ENCODE results near the gene KLHL18.
"Not testable (repeated sequence)": the region's sequence is repeated elsewhere in the genome, so short reads cannot be mapped to it uniquely, and the experiment has no call there.

The KLHL18 gene

GRCh38 chr3:47359323-47359722 is 76.6 kb downstream of the KLHL18 start:
- in situ Hi-C loops (cut with MboI; ENCODE audit: low sequenced_read_pairs) = no loop called here

GRCh38 chr3:47360110-47360517 is 77.4 kb downstream of the KLHL18 start:
- in situ Hi-C loops (cut with MboI; ENCODE audit: low sequenced_read_pairs) = not testable (repeated sequence)

GRCh38 chr3:47362701-47363100 is 80.0 kb downstream of the KLHL18 start:
- in situ Hi-C loops (cut with MboI; ENCODE audit: low sequenced_read_pairs) = no loop called here

GRCh38 chr3:47365213-47366153 is 82.7 kb downstream of the KLHL18 start:
- in situ Hi-C loops (cut with MboI; ENCODE audit: low sequenced_read_pairs) = no loop called here

- in situ Hi-C loops (cut with MboI; ENCODE audit: low sequenced_read_pairs) = no loop called here
Measured at GRCh38 chr3:47366833-47367232, 84.1 kb downstream of the KLHL18 start.

- in situ Hi-C loops (cut with MboI; ENCODE audit: low sequenced_read_pairs) = no loop called here
Measured at GRCh38 chr3:47367631-47368030, 84.9 kb downstream of the KLHL18 start.

GRCh38 chr3:47370020-47370419 is 87.3 kb downstream of the KLHL18 start:
- in situ Hi-C loops (cut with MboI; ENCODE audit: low sequenced_read_pairs) = not testable (repeated sequence)

GRCh38 chr3:47370887-47371697 is 88.3 kb downstream of the KLHL18 start:
- in situ Hi-C loops (cut with MboI; ENCODE audit: low sequenced_read_pairs) = no loop called here

- in situ Hi-C loops (cut with MboI; ENCODE audit: low sequenced_read_pairs) = no loop called here
Measured at GRCh38 chr3:47374587-47374986, 91.8 kb downstream of the KLHL18 start.

- in situ Hi-C loops (cut with MboI; ENCODE audit: low sequenced_read_pairs) = no loop called here
Measured at GRCh38 chr3:47376393-47376792, 93.6 kb downstream of the KLHL18 start.

- in situ Hi-C loops (cut with MboI; ENCODE audit: low sequenced_read_pairs) = no loop called here
Measured at GRCh38 chr3:47377186-47377585, 94.4 kb downstream of the KLHL18 start.

- in situ Hi-C loops (cut with MboI; ENCODE audit: low sequenced_read_pairs) = no loop called here
Measured at GRCh38 chr3:47378869-47379268, 96.1 kb downstream of the KLHL18 start.

GRCh38 chr3:47379411-47379899 is 96.7 kb downstream of the KLHL18 start:
- in situ Hi-C loops (cut with MboI; ENCODE audit: low sequenced_read_pairs) = no loop called here

- in situ Hi-C loops (cut with MboI; ENCODE audit: low sequenced_read_pairs) = no loop called here
Measured at GRCh38 chr3:47380026-47380600, 97.4 kb downstream of the KLHL18 start.

- in situ Hi-C loops (cut with MboI; ENCODE audit: low sequenced_read_pairs) = no loop called here
Measured at GRCh38 chr3:47380601-47381316, 98.0 kb downstream of the KLHL18 start, which contains the start of gene PTPN23. Gene PTPN23, plus strand, starts transcription at chr3:47381021. Its CDS starts 76 bp downstream, at chr3:47381097.

- in situ Hi-C loops (cut with MboI; ENCODE audit: low sequenced_read_pairs) = no loop called here
Measured at GRCh38 chr3:47381317-47382157, 98.8 kb downstream of the KLHL18 start.

- in situ Hi-C loops (cut with MboI; ENCODE audit: low sequenced_read_pairs) = no loop called here
Measured at GRCh38 chr3:47384425-47384824, 101.7 kb downstream of the KLHL18 start.

- in situ Hi-C loops (cut with MboI; ENCODE audit: low sequenced_read_pairs) = no loop called here
Measured at GRCh38 chr3:47385007-47385406, 102.3 kb downstream of the KLHL18 start.

GRCh38 chr3:47385796-47386195 is 103.1 kb downstream of the KLHL18 start:
- in situ Hi-C loops (cut with MboI; ENCODE audit: low sequenced_read_pairs) = no loop called here

GRCh38 chr3:47392933-47393332 is 110.2 kb downstream of the KLHL18 start:
- in situ Hi-C loops (cut with MboI; ENCODE audit: low sequenced_read_pairs) = no loop called here

Data from HL-60/S4 treated with phorbol 12-myristate 13-acetate at 8.2 ng/mL for 4 days and 3 days (cell line).